Fibroblast of lung (primary cell): ENCODE data around the gene AK9. TPM values are rescaled to one million over a fixed set of nuclear protein-coding genes. Genes with fewer than 3 reads are reported as not detected.

Experiments
- DNase-seq, 2 donors: peaks; one replicate each; pipeline versions ENCODE4 v3.0.0 to v3.0.0-alpha.2; 2010; ENCODE audit warnings: low read depth in 2 of 2
- H2AFZ ChIP-seq: 2 replicates; pipeline ENCODE4 v1.5.1; 2012; ENCODE audit warnings: low read length, control low read depth, inconsistent platforms
- H3K27ac ChIP-seq: 2 replicates; pipeline ENCODE4 v1.5.1; 2011; ENCODE audit warnings: low read length, control low read depth; ENCODE audit not compliant: insufficient read depth
- H3K27me3 ChIP-seq: 2 replicates; pipeline ENCODE4 v1.5.1; 2011; ENCODE audit warnings: mild to moderate bottlenecking, low read length; ENCODE audit not compliant: control insufficient read depth, insufficient read depth
- H3K36me3 ChIP-seq: 2 replicates; pipeline ENCODE4 v1.5.1; 2011; ENCODE audit warnings: low read length; ENCODE audit not compliant: control insufficient read depth, insufficient read depth
- H3K4me1 ChIP-seq: 2 replicates; pipeline ENCODE4 v1.5.1; 2011; ENCODE audit warnings: low read length; ENCODE audit not compliant: control insufficient read depth, insufficient read depth; ENCODE audit errors: extremely low read depth
- H3K4me2 ChIP-seq: 2 replicates; pipeline ENCODE4 v1.5.1; 2011; ENCODE audit warnings: low read length, control low read depth; ENCODE audit not compliant: insufficient read depth; ENCODE audit errors: extremely low read depth
- H3K4me3 ChIP-seq, 4 experiments: fragments of 200-600 bp in 1 of 4; sonication (generic) in 1 of 4; replicated peaks in 1 of 4; 2 replicates each; pipeline ENCODE4 v1.5.1; 2011 to 2016; ENCODE audit warnings: low read length in 4 of 4, low read depth in 3 of 4, mild to moderate bottlenecking in 3 of 4, control low read depth in 2 of 4, inconsistent platforms in 1 of 4, mixed read lengths in 1 of 4; ENCODE audit not compliant: insufficient read depth in 1 of 4; ENCODE audit errors: control extremely low read depth in 1 of 4
- H3K79me2 ChIP-seq: 2 replicates; pipeline ENCODE4 v1.5.1; 2012; ENCODE audit warnings: mild to moderate bottlenecking, low read length, inconsistent platforms; ENCODE audit not compliant: control insufficient read depth, insufficient read depth
- H3K9ac ChIP-seq: 2 replicates; pipeline ENCODE4 v1.5.1; 2011; ENCODE audit warnings: mild to moderate bottlenecking, low read length, control low read depth; ENCODE audit not compliant: insufficient read depth
- H3K9me3 ChIP-seq: 2 replicates; pipeline ENCODE4 v1.5.1; 2012; ENCODE audit warnings: low read depth, low read length; ENCODE audit not compliant: control insufficient read depth, insufficient read depth
- H4K20me1 ChIP-seq: 2 replicates; pipeline ENCODE4 v1.5.1; 2011; ENCODE audit warnings: low read length; ENCODE audit not compliant: control insufficient read depth, insufficient read depth; ENCODE audit errors: extremely low read depth
- CTCF ChIP-seq, 2 donors: IDR thresholded peaks in 1 of 2; conservative IDR thresholded peaks in 1 of 2; 1 replicate in 1 of 2; 2 replicates in 1 of 2; pipeline ENCODE4 v1.5.1; 2011 to 2012; ENCODE audit warnings: low read length in 2 of 2, control low read depth in 1 of 2, inconsistent platforms in 1 of 2, low read depth in 1 of 2, mild to moderate bottlenecking in 1 of 2
- EZH2 ChIP-seq: IDR thresholded peaks from 2 replicates; pipeline ENCODE4 v1.5.1; 2012; ENCODE audit warnings: low read length, control low read depth, mild to moderate bottlenecking; ENCODE audit errors: missing control alignments
- polyA plus RNA-seq, 2 donors: library from polyadenylated mRNA; depleted of rRNA in 1 of 2; stranded (reverse) in 1 of 2; unstranded in 1 of 2; fragments of >200 nt; gene quantifications; 2 replicates each; pipeline ENCODE4 v1.2.1, GENCODE V29; 2011 to 2012; ENCODE audit warnings: missing spikeins in 1 of 2
- total RNA-seq: library from RNA; depleted of rRNA; stranded (reverse); fragments of >200 nt; gene quantifications from 2 replicates; pipeline ENCODE4 v1.2.1, GENCODE V29; 2014

AK9 gene
- total and polyA plus RNA-seq, 2 donors (not counting 1 experiment from before 2014, with no cell fraction given) = 4.5 to 10.4 TPM

- H3K27ac ChIP-seq = no peak overlapping the region
- H3K4me1 ChIP-seq = peaks cover 3% of the 10 kb centered on the region
- no peak overlapping the region for H3K9ac ChIP-seq
- no peak overlapping the region for H3K4me3 ChIP-seq
- DNase-seq = no peak
- no peaks in the 10 kb centered on the region for H3K79me2 ChIP-seq
- peaks cover 36% of the 10 kb centered on the region for H3K36me3 ChIP-seq
- no peaks in the 10 kb centered on the region for H3K27me3 ChIP-seq
- H3K9me3 ChIP-seq = no peaks in the 10 kb centered on the region
- no peak overlapping the region for H2AFZ ChIP-seq
- no peak overlapping the region for H3K4me2 ChIP-seq
- no peaks in the 10 kb centered on the region for H4K20me1 ChIP-seq
- peak in 1 of 2 donors; percentile 5 for TF ChIP-seq CTCF (conservative IDR thresholded peaks at IDR 0.05 in 1 of 2, IDR thresholded peaks at IDR 0.05 in 1 of 2; ENCODE audit: low read depth in 1 of 2, low read length in 2 of 2)
- no peak for TF ChIP-seq EZH2
These were observed 245.6 kb downstream of the AK9 start for GRCh38 chr6:109445382-109445781.

GRCh38 chr6:109443425-109443950 lies 247.5 kb downstream of the AK9 start:
- H3K36me3 ChIP-seq = peaks cover 30% of the 10 kb centered on the region
- H2AFZ ChIP-seq = no peak overlapping the region
- H3K9me3 ChIP-seq = no peaks in the 10 kb centered on the region
- no peak for DNase-seq
- H3K9ac ChIP-seq = no peak overlapping the region
- TF ChIP-seq EZH2 = no peak
- TF ChIP-seq CTCF (conservative IDR thresholded peaks at IDR 0.05 in 1 of 2, IDR thresholded peaks at IDR 0.05 in 1 of 2; ENCODE audit: low read depth in 1 of 2, low read length in 2 of 2) = no peak
- H3K4me2 ChIP-seq = no peak overlapping the region
- no peaks in the 10 kb centered on the region for H4K20me1 ChIP-seq
- peaks cover 3% of the 10 kb centered on the region for H3K4me1 ChIP-seq
- H3K27ac ChIP-seq = no peak overlapping the region
- H3K27me3 ChIP-seq = no peaks in the 10 kb centered on the region
- H3K4me3 ChIP-seq = no peak overlapping the region
- H3K79me2 ChIP-seq = no peaks in the 10 kb centered on the region

Other genes starting within 250 kb of the AK9 start
- gene MICAL1, start 235.4 kb downstream of the AK9 start, total RNA-seq = 30.8 and 53.5 TPM in 2 replicates
- 30.5 and 37.5 TPM in 2 replicates for gene MICAL1, start 235.4 kb downstream of the AK9 start, polyA plus RNA-seq
- gene ZBTB24, start 208.0 kb downstream of the AK9 start, total RNA-seq = 8.0 and 8.6 TPM in 2 replicates
- 4.4 and 5.0 TPM in 2 replicates for gene ZBTB24, start 208.0 kb downstream of the AK9 start, polyA plus RNA-seq
- gene FIG4, start 94 bp upstream of the AK9 start, total RNA-seq = 26.5 and 38.3 TPM in 2 replicates
- 17.5 and 21.1 TPM in 2 replicates for gene FIG4, start 94 bp upstream of the AK9 start, polyA plus RNA-seq